Urothelium cell line (cell line): Measurements from ENCODE around the gene LINGO1.

Experiments used
- DNase-seq: peaks from one replicate; pipeline ENCODE4 v3.0.0; 2011; ENCODE audit warnings: low spot score, mixed read lengths
- FAIRE-seq: peaks from 2 replicates; lab custom pipeline; 2011; peaks lifted over from hg19 to GRCh38; lab: Jason Lieb, UNC

LINGO1 gene

DNA sequence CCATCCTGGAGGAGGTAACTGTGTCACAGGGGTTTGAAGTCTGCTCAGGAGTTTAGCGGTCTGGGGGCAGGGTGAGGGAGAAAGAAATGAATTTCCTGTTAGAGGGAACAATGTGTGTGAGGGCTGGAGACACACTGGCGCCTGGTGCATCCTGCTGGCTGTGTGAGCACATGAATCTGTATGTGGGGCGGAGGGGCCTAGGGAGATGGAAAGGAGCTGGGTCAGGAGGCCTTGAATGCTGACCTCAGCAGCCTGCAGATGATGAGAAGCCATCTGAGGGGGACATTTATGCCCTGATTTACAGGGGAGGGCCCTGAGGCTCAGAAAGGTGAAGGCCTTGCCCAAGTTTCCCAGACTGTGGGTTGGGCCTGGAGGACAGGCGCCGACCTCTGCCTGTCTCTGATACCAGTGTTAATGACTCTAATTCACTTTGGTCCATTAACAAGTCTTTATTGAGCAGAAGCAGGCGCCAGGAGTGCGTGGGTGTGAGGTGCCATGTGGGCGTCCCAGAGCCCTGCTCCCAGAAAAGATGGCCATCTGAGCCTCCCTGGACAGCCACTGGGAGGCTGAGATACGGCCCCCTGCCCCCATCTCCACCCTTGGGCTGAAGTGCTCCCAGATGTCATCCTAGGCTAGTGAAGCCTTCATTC is 34.8 kb downstream of the LINGO1 start:
- FAIRE-seq (no peak), DNase-seq (no peak)

- no peak for DNase-seq
- FAIRE-seq = no peak
Measured at GRCh38 chr15:77596821-77597803, 35.6 kb downstream of the LINGO1 start.

GRCh38 chr15:77595231-77595630 is 37.5 kb downstream of the LINGO1 start:
- no peak for FAIRE-seq
- no peak for DNase-seq

DNA sequence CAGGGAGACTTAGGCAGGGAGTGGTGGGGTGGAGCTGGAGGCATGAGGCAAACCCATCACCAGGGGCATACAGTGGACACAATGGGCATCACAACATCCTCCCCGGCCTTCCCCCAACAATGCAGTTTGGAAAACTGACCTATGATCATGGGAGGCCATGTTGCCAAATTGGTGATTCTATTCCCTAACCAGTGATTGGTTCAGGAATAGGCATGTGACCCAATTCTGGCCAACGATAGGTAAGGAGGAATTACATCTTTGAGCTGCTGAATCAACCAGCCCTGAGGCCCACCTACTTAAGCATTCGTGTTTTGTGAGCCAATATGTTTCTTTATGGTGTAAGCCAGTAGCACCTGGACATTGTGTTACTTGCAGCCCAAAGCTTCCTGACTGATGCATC is 40.0 kb downstream of the LINGO1 start:
- FAIRE-seq (no peak), DNase-seq (no peak)

- FAIRE-seq = no peak
- DNase-seq = no peak
Measured at GRCh38 chr15:77591968-77592613, 40.6 kb downstream of the LINGO1 start.

GRCh38 chr15:77589839-77590238 is 42.9 kb downstream of the LINGO1 start:
- FAIRE-seq (no peak), DNase-seq (no peak)

DNA sequence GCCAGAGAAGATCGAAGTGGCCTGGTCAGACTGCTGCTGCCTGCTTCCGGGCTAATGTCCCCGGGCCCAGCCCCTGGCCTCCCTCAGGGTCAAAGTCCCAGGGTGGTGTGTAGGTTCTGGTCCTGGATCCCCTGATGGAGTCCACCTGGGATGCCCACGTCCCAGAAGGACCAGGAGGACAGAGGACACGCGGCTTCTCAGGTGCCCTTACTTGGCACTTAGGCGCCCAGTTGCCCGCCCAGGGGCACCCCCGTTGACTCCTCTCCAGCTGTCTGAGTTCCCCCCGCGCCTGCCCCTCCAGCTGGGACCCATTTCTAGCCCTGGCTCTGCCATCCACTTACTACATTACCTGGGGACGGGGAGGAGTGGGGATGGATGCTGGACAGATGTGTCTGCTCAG is 44.6 kb downstream of the LINGO1 start:
- no peak for FAIRE-seq

GRCh38 chr15:77584691-77585090 is 48.0 kb downstream of the LINGO1 start:
- FAIRE-seq (no peak), DNase-seq (no peak)

More for the DNA sequence above, 44.6 kb downstream of the LINGO1 start:
- no peak for DNase-seq

DNA sequence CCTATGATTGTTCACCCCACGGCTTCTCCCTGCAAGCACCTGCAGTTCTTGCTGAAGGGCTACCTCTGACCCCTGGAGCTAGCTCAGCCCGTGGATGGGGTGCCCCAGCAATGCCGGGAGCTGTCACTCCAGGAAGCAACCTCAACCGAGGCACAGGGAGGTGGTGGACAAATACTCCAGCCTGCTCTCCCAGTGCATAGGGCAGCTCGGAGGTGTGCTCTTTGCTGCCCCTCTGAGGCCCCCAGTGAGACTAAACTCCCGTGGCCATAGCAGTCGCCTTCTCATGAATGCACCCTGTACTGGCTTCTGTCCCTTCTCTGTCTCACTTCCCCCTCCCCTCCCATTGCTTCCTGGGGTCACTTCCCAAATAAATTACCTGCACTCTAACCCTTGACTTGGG is 48.5 kb downstream of the LINGO1 start:
- DNase-seq (no peak), FAIRE-seq (no peak)

DNA sequence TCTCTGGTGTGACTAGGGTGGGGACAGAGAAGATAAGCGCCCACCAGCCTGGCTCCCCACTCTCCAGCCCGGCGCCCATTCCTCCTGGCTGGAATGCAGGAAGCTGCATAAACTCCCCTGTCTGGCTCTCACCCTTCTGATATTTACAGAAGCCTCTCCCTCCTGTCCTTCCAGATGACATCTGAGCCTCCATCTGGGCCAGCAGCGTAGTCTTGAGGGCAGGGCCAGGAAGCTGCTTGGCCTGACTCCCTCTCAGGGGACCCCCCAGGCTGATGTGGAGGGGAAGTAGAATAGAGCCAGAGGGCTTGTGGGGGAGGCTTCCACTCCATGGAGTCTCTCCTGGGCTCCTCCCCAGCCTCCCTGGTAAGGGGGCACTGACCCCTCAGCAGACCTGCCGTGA is 49.9 kb downstream of the LINGO1 start:
- DNase-seq (no peak), FAIRE-seq (no peak)

DNA sequence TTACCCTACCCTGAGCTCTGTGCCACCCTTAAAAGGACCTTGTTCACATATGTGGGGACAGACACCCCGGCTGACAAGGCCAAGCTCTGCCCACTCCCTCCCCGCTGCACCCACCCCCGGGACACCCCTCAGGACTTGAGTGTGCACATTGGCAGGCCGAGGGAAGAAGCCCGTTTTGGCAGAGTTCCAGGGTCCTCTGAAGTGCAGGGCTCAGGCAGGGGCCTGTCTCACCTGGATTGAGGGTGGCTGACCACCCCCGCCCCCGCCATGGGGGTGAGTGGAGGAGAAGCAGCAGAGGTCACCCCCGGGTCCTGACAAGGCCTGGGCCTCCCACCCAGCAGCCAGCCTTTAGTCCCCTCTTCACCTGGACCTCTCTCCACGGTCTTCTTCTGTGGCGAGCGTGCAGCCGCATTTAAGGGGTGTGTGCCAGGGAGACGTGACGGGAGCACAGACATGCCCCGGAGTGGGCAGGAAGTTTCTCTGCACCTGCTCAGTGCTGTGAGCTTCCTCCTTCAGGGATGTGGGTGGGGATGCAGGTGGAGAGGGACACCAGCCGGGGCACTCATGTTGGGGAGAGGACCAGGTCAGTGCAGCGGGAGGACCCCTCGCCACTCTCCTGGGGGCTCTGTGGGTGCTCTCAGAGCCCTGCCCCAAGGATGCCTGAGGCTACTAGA is 50.7 kb downstream of the LINGO1 start:
- FAIRE-seq = no peak
- DNase-seq = no peak

DNA sequence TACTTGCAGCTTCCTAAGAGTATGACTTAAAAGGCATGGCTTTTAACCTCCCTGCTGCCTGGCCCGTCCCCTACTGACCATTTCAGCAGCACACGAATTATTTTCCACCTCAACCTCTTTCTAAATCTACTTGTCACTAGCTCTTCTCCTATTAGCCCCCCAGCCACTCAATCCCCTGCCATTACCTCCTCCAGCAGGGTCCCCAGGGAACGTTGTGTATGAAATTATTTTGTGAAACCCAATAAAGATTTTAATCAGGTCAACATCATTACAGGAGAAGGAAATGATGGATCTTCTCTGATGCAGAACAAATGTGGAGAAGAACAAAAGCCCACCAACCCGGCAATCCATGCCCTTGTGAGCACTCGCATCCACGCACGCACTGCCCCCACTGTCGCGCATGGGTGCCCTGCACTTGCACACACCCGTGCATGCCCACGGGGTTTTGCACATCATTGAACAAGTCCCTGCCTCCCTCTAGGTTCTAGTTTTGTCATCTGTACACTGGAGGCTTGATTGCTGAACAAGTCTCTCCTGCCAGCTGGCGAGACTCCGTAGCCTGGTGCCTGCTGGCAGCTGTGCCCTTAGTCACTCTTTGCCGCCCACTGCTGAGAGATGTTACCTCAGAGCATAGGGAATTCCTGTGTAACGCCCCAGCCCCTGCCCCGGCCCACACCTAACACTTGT is 51.6 kb downstream of the LINGO1 start:
- FAIRE-seq (no peak), DNase-seq (no peak)

DNA sequence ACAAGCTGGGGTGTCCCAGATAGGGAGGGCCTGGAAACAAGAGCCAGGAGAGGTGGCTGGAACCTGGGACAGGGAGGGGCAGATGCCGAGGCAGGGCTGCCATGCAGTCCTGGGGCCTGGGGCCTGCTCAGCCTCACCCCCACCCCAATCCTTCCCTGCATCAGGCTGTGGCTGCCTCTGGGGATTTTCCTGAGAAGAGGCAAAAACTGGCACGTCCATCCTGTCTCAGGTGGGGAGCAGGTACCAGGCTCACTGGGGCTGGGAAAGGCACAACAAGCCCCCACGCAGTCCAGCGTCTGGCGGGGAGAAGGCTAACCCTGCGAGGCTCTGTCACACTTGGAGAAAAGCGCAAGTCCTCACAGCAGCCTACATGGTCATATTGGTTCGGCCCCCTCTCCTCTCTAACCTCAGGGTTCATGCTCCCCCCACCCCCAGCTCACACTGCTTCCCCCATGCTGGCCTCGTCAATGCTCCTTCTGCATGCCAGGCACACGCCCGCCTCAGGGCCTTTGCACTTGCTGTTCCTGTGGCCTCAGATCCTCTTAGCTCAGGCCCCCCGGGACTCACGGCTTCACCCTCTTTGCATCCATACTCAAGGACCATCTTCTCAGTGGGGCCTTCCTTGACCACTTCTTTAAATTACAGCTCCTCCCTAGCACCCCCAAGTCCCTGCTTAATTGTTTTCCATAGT is 53.1 kb downstream of the LINGO1 start:
- DNase-seq (no peak), FAIRE-seq (no peak)

GRCh38 chr15:77578641-77579372 is 53.9 kb downstream of the LINGO1 start:
- FAIRE-seq = no peak

GRCh38 chr15:77577366-77577950 is 55.3 kb downstream of the LINGO1 start:
- DNase-seq = no peak
- FAIRE-seq = no peak

More at GRCh38 chr15:77578641-77579372, 53.9 kb downstream of the LINGO1 start:
- DNase-seq = no peak

DNA sequence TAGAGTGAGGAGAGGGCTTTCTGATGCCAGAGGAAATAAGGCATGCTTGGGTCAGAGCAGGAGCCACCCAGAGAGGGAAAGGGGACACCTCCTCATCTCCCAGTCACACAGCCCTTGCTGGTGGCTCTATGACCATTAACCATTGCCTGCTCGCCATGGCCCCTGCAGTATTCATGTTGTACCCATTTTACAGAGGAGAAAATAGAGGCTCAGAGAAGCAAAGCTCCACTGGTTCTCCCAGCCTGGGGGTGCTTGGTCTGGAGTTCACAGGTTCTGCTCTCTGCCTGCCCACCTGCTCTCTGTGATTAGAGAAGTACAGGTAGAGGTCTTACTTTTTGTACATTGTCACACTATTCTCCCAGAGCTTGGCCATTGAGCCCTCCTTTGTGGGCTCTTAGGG is 56.2 kb downstream of the LINGO1 start:
- FAIRE-seq (no peak), DNase-seq (no peak)

GRCh38 chr15:77575203-77575934 is 57.3 kb downstream of the LINGO1 start:
- DNase-seq (no peak), FAIRE-seq (no peak)
